HG03108 (cell line): ENCODE results near the gene EPB41L1.

ENCODE experiments used
- ATAC-seq: cut with Tn5 transposase; IDR thresholded peaks from one replicate; pipeline ENCODE4 v1.9.1; 2021; ENCODE audit warnings: moderate library complexity; ENCODE audit not compliant: unreplicated experiment

Gene EPB41L1

DNA sequence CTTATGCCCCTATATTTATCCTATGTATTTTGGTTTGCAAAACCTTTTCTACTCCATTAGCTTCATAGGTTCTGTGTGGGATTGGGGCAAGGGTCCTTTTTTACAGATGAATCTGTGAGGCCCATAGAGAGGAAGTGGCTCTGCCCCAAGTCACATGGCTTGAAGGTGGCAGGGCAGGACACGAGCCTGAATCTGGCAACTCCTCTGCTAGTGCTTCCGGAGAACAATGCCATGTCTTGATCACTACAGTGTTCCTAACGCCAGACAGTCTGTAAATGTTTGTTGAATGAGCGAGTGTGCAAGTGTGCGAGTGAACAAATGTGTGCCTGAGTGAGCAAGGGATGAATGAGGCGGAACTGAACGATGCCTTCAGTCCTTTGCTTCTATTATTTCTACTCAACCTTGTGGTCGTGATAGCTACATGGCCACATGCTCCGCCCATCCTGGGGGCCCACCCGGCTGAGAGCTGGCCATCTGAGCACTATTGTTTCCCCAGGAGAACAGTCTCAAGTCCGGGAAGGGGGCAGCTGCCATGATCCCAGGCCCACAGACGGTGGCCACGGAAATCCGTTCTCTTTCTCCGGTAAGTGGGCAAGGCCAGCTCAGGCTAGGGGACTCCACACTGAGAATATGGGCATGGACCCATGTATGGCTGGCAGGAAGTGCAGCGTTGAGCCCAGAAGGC lies 64.0 kb downstream of the EPB41L1 start:
- no peak for ATAC-seq

DNA sequence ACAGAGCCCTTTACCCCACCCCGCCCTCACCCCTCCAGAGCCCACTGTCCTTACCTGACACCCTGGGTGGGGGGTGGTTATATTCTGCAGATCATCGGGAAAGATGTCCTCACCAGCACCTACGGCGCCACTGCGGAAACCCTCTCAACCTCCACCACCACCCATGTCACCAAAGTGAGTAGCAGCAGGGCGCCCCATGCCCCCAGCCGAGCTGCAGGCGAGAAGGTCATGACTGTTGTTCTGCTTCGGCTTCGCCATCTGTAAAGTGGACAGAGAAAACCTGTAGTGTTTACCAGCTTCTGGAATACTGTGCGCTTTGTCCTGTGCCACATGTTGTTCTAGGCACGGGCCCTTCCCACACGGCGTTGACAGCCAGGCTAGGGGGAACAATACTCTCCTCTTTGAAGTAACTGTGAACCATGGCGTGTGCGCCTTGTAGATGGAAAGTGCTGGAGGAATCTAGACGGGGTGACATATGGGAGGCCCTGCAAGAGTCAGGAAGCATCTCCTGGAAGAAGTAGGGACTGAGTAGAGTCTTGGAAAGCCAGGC lies 65.2 kb downstream of the EPB41L1 start:
- ATAC-seq: no peak

DNA sequence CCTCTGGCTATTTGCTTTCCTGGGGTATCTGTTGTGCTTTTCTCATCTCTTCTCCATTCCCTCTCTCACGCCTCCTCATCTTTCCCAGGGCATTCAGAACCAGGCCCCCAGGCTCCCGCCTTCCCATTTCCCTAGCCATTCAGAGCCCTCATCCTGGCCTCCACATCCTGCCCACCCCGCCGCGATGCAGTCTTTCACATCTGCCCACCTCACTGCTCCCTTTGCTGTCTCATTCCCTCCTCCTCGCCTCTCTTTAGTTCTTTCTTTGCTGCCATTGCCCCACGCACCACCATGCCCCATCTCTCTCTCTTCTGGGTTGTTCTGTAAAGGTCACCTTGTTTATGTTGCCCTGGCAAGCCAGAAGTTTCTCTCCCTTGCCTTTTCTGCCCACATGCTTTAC lies 71.1 kb downstream of the EPB41L1 start:
- no peak for ATAC-seq

DNA sequence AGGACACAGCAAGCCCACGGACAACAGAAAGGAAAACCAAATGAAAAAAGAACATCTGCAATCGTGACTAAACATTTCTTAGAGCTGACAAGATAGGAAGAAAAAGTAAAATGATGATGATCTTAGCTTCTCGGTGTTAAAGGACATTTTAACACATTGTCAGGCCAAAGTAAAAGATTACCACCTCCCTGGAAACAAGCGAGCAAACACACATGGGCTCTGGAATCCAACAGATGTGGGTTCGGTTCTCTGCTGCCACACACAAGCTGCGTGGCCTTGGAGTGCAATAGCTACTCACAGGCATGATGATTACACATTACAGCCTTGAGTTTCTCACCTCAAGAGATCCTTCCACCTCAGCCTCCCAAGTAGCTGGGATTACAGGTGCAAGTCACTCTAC lies 74.2 kb downstream of the EPB41L1 start:
- no peak for ATAC-seq

DNA sequence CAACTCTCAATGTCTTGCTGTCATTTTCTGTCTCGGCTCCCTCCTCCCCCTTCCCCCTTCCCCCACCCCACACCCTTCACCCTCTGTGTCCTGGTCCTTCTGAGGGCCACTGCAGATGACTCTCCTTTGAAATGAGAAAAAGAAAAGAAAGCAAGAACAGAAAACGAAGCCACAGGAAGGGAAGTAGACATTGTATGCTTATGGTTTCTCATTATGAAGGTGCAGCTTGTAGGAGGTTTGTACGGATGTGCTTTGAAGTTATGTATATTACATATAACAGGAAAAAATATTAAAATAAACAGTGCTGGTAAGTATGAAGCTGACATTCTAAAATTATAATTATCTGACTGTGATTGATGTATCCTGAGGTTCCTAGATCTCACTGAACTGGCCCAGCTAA lies 75.5 kb downstream of the EPB41L1 start:
- no peak for ATAC-seq

DNA sequence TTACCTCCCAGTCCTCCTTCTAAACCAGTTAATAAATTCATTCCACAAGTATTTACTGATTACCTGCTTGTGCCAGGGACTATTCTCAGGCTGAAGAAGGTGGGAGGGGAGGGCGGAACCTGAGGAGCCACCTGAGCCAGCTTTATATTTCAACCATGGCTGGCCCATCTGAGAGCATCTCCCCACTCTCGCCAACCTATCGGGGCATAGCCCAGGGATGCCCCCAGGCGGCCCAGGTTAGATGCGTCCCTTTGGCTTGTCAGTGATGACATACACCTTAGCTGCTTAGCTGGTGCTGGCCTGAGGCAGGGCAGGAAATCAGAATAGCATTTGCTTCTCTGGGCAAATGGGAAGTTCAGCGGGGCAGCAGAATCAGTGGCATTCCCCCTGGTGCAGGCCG lies 76.8 kb downstream of the EPB41L1 start:
- no peak for ATAC-seq

DNA sequence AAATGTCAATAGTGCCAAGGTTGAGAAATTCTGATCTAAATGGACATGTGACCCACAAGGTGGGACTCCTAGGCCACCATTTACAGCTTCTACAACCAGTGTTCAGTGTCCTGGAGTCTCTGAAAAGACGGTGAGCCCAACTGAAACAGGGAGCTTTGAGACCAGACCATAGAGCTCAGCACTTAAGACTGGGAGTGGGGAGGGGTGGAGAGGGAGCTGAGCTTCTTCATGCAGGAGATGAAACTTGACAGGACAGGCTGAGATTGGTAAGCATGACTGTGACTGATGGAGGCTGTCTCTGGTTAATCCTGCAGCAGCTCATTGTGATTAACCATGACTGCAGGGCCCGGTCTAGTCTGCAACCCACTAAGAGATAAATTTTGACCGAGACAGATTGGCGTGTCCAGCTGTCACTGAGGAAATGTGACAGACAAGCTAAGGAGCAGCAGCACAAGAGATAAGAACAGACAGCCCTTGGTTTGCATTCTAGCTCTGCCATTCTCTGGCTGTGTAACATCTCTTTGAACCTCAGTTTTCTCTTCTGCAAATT lies 80.3 kb downstream of the EPB41L1 start:
- ATAC-seq: no peak

DNA sequence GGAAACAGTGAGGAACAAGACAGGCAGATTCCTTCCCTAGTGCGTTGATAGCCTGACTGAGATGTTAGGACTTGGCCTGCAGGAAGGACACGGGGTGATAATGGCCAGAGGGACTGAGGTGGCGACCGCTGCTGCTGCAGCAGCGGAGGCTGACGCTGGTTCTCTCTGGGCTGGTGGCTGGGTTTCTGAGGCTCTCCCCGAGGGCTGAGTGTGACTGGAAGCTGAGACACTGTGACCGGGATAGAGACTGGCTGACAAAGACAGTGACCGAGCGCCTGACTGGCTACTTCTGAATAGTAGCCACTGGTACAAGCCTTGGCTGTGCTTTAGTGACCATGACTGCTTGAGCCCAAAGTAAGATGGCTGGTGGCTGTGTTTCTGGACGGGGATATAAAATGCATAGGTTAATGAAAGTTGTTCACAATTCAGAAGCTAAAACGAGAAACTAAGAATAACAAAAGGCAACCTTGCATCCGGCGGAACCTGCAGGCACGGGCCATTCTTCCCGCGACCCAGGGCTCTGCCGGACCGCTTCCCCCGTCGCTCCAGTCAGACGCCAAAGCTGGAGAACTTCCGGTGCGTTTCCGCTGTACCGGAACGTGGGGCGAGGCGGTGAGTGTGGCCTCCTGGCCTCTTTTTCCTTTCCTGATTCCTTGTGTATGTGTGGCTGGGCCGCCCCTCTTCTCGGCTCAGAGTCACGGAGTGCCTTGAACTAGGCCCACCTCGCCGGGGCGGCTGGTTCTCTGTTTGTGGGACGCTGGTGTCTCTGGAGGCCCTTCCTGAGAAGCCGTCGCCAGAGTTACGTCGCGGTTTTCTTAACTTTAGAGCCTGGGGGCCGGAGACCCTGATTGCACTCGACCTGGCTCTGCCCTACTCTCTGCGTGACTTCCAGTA lies 81.6 kb downstream of the EPB41L1 start, which contains the start of gene AAR2:
AAR2 (plus strand) TSS at position 587 of the 894 bp plus-strand sequence. CDS start 3,391 bp downstream, outside the sequence.
- no peak for ATAC-seq

DNA sequence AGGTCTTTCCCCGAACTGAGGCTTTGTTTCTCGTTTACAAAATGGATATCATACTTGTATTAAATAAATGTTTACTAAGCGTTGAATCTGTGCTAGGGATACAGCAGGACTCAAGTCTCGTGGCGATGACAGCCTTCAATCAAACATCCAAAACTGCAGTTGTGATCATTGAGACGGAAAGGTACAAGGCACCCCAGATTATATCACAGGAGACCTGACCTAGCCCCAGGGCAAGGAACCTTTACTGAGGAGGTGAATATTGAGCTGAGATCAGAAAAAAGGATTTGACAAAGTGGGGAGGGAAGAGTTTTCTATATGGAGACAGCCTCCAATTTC lies 82.2 kb downstream of the EPB41L1 start:
- ATAC-seq: no peak

DNA sequence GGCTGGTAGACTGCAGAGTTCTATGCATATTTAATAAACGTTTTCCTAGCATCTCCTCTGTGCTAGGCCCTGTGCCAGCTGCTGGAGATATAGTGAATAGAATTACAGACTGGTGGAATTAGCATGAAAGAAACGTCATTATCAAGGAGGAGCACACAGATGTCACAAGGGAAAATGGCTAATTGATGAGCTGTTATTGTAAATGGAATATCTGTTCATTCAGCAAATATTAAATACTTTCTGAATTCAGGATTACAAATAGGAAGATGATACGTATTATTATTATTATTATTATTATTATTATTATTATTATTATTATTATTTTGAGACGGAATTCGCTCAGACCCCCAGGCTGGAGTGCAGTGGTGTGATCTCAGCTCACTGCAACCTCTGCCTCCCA lies 82.9 kb downstream of the EPB41L1 start:
- no peak for ATAC-seq

DNA sequence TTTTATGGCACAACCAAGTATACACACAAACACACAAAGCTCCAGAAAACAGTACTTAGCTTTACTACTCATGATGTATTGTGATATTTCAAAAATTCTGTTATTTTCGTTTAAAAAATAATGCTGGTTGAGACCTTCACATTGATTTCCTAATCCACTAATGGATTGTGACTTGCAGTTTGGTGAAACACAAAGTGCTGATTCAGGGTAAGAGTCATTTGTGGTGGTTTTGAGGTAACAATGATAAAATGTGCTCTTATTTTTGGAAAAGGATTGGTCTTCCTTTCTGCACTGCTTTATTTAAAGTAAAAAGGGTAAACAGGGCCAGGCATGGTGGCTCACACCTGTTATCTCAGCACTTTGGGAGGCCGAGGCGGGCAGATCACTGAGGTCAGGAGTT lies 83.6 kb downstream of the EPB41L1 start:
- ATAC-seq: no peak

DNA sequence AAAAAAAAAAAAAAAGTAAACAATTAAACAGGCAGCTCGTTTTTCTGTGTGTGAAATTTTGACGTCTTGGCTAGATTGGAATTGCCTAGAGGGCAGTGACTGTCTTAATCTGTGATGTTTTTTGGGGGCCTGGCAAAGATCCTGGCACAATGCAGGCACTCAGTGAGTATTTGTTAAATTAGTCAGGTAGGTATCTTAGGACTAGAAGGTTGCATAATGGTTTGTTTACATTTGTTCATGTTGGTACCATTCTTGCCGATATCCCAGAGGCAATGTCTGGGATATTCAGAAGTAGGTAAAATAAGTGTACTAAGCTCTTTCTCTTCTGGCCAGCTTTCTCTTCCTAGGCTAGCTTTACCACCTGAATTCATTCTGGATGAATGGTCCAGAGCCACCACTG lies 84.2 kb downstream of the EPB41L1 start:
- no peak for ATAC-seq

DNA sequence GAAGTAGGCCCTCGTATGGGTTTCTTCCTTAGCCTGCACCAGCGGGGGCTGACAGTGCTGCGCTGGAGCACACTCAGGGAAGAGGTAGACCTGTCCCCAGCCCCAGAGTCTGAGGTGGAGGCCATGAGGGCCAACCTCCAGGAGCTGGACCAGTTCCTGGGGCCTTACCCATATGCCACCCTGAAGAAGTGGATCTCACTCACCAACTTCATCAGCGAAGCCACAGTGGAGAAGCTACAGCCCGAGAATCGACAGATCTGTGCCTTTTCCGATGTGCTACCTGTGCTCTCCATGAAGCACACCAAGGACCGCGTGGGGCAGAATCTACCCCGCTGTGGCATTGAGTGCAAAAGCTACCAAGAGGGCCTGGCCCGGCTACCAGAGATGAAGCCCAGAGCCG lies 85.5 kb downstream of the EPB41L1 start:
- no peak for ATAC-seq

DNA sequence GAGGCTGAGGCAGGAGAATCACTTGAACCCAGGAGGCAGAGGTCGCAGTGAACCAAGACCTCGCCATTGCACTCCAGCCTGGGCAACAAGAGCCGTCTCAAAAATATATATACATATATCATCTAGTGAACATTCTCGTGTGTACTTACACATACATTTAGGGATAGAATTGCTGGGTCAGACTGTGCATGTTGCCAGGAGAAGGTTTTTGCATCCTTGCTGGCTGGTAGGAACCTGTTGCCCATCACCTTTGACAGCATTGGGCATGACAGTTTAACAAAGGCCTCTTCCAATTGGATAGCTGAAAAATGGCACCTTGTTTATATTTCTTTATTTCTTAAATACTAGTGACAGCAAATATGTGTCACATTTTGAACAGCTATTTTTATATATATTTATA lies 87.1 kb downstream of the EPB41L1 start:
- no peak for ATAC-seq

DNA sequence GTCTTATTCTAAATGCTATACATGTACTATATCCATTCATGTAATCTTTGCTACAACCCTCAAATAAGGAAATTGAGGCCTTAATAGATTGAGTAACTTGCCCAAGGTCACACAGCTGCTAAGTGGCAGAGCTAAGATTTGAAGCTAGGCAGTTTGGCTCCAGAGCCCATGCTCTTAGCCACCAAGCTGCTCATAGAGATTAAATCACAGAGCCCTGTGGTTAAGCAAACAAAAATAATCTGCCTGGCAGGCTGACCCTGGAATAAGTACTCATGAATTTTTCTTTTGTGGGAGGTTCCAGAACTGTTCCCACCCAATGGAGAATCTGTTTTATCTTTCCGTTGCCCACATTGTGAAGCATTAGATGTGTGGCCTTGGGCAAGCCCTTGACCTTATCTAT lies 89.2 kb downstream of the EPB41L1 start:
- no peak for ATAC-seq

DNA sequence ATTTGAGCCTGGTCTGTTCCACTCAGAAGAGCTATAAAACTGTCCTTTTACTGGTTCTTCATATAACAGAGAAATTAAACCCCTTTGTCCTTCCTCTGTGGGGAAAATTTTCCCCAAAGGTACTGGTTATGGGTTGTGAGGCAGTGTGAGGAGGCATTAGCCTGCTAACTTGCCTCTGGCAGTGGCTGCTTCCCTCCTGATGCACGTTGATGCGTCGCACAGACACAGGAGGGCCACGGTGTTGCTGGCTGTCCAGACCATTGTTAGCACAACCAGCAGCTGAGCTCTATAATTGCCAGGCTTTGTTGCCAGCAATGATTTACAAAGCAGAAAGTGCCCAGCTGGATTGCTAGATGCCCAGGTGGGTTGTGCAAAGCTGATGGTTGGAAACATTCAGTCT lies 91.9 kb downstream of the EPB41L1 start:
- no peak for ATAC-seq

DNA sequence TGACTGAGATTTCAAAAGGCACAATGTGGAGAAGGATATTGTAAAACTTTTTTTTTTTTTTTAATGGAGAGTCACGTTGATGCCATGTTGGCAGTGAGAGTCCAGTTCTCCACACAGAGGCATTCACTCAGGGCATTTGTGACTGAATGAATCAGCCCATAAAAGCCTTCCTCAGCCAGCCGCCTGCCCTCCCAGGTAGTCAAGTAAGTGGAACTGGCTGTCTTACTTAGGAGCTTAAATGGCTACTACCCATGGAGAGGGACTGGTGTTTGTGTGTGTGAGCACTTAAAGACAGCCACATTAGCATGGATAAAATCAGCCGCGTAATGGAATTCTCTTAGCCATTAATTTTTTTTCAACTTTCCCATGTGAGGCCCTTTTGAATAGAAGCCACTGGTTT lies 94.3 kb downstream of the EPB41L1 start:
- ATAC-seq: no peak

DNA sequence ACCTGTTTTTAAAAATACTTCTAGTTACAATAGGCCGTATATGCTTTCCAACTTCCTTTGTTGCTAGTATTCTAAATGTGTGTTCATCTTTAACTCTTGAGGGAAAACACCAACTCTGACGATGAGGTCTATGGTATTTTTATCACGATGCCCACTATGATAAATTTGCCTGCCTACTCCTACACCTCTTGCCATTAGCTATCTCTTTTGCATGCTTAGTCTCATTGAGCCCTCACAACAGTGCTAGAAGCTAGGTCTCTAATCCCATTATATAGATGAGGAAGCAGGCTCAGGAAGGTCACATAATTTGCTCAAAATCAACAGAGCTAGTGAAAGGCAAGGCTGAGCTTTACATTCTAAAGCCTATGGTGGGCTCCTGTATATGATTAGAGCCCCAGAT lies 94.9 kb downstream of the EPB41L1 start:
- no peak for ATAC-seq

DNA sequence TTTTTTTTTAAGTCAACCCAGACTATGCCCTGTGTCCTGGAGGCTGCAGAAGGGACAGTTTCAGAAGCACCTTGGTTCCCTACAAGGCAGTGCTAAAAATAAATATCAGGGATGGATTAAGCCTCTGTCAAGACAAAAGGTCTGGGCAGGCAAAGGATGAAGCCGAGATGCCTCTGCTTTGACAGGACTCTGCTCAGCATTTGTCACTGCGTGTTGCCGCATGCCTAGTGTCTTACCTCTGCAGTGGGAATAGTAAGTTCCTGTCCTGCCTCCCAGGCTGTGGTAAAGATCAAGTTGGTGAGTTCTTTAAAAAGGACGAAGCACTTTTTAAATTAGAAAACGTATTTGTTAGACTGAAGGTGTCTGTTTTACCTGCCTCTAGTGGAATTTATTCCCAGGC lies 96.9 kb downstream of the EPB41L1 start:
- no peak for ATAC-seq

DNA sequence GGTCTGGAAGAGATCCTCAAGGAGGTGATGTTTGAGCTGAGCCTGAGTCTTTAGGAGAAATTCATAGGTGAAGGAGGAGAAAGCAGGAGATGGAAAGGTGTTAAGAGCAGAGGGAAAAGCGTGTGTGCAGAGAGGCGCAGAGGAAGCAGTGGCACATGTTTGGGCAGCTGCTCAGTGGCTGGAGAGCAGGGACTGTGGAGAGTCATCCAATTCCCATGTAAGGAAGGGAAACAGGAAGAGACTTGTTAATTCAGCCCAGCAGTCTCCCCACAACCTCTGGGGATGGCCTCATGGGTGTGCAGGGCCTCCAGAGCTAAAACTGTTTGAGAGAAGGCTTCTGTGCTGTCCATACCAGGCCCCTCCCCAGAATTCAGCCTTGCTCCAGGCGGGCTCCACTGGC lies 98.0 kb downstream of the EPB41L1 start:
- ATAC-seq: no peak

DNA sequence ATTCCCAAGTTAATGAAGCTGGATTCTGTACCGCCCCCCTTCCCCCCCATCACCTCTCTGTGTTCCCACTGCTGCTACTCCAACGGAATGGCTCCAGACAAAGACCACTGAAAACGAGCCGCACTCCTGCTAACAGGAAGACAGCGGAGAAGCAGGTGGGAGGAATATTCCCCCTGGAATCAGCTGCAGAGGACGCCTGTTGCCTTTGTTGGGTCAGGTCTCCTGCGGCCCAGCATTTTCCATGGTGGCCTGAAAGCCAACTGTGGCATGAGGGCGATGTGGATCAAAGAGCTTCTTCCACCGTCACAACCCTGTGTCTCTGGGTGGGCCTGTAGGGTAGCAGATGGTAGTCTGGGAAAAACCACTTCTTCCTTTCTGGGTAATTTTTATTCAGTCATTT lies 98.5 kb downstream of the EPB41L1 start:
- no peak for ATAC-seq

DNA sequence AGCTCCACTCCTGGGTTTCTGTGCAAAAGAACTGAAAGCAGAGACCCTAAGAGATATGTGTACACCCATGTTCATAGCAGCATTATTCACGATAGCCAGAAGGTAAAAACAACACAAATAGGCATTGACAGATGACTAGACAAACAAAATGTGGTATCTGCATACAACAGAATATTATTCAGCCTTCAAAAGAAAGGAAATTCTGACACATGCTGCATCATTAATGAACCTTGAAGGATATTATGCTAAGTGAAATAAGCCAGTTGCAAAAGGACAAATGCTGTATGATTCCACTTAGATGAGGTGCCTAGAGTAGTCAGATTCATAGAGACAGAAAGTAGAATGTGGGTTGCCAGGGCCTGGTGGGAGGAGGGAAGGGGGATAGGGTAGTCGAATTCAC lies 99.5 kb downstream of the EPB41L1 start:
- no peak for ATAC-seq
